ENCODE data around the gene FUT3.

GRCh38 chr19:5863030-5863665, 11.9 kb upstream of the FUT3 start:
- TF ChIP-seq CTCF (IDR thresholded peaks at IDR 0.05) (no peak), POLR2A (IDR thresholded peaks at IDR 0.05) (no peak)

All from vagina (tissue), 2 donors.